GM21381 (cell line): ENCODE results near the gene GPR173.

Experiments used
- ATAC-seq: cut with Tn5 transposase; IDR thresholded peaks from one replicate; pipeline ENCODE4 v1.9.1; 2021; ENCODE audit warnings: mild to moderate bottlenecking, moderate library complexity; ENCODE audit not compliant: unreplicated experiment

Gene GPR173, protein sequence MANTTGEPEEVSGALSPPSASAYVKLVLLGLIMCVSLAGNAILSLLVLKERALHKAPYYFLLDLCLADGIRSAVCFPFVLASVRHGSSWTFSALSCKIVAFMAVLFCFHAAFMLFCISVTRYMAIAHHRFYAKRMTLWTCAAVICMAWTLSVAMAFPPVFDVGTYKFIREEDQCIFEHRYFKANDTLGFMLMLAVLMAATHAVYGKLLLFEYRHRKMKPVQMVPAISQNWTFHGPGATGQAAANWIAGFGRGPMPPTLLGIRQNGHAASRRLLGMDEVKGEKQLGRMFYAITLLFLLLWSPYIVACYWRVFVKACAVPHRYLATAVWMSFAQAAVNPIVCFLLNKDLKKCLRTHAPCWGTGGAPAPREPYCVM

DNA sequence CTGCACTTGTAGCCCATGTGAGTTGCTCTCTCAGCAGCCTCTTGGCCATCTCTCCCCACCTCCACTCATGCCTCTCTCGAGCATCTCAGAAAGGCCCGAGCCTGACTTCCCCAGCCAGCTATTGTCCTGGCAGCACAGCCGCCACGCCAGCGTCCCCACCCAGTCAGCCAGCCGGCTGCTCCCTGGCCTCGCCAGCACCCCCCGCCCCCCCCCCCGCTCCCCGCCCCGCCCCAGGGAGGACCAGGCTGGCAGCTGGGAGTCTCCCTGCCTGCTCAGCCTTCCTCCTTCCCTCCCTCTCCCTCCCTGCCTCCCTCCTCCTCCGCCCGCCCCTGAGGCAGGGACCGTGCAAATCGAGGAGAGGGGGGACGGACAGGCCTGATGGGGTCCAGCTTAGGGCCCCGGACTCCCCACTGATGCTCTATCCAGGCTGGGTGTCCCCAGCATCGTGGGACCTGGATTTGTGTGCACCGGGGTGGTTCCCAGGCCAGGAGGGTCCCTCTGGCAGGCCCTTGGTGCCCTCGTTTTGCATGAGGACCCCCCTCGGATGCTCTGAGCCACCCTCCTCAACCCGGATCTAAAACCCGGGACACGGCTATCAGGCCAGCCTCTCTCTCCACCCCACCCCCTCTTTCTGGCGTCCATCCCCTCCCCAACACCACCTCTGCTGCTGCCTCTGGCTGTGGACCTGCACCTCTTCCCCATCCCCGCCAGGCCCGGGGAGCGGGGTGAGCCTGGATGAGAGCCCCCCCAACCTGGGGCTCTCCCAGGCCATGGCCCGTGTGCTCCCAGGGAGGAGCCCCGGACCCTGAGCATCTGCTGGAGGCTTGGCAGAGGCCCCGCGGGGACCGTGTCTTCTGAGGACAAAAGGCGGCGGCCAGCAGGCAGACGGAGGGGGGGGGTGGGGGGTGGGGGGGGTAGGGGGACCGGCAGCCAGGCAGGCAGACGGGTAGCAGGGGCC, at the start of gene GPR173:
Gene GPR173 (plus strand): TSS at position 621 of the 958 bp plus-strand sequence. CDS start 27,833 bp downstream, outside the sequence.
- no peak for ATAC-seq

DNA sequence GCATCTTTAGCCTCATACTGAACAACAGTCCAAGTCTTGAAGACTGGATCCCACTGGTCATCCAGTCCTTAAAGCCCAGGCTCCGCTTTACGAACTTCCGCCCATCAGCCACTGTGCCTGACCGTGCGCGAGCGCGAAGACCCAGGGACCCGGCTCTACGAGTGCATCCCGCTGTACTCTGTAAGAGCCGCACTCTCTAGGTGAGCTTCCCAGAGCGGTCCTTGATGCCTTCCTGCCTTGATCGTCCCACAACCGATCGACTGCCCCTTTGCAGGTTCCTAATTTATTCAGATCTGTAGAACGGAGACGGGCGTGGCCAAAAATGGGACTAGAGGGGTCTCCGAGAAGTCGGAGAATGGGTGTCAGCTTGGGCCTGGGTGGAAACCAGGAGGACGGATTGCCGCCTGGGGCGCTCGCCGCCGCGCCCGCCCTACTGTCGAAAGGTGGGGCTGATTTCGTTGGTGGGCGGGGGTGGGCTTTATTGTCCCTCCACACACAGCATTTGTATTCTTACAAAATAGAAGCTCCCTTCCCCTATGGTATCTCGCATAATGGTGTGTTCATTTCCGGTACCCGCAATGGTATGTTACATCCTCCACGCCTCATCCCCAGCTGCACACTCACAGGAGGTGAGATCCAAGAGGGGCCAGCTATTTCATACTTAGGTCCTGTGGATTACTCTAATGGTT, 48.0 kb upstream of the GPR173 start:
- ATAC-seq, result no peak

DNA sequence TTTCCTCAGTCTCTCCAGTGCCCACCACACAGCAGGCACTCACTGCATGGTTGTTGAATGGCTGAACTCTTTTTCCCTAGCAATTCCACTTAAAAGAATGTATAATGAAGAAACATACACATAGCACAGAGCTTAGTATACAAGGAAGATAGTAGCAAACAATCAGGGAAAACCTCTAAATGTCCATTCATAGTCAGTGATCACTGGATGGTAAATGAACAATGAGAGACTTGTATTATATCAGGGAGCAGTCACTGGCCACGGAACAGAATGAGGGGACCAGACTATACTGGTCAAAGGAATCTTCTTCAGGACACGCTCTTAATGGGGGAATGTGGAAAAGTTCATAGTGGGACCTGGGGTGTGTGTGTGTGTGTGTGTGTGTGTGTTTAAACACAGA, 46.6 kb upstream of the GPR173 start:
- no peak for ATAC-seq

DNA sequence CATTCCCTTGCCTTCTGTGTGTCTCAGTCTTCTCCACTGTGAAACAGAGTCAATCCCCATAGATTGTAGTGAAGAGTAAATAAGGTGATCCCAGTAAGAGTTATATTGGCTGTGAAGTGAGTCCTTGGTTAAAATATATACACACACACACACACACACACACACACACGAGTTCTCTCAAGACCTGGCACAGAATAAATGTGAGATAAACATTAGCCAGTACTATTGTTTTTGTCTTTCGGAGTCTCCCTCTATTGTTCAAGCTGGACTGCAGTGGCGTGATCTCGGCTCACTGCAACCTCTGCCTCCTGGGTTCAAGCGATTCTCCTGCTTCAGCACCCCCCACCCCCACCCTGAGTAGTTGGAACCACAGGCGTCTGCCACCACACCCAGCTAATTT, 45.5 kb upstream of the GPR173 start:
- no peak for ATAC-seq

DNA sequence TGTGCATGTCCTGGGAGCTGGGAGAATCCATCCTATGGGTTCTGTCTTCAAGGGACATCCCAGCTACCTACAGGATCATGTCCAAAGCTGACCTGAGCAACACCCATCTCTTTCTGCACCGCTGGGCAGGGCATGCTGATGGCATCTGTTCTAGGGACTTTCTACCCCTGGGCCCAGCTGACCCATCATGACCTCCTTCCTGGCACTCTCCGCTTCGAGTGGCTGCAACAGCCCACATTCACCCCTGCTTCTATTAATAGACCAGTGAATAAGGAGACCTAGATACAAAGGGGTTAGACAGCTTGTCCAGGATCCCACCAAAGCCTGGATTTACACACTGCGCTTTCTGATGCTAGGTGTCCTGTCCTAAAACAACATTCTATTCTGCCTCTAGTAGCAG, 44.6 kb upstream of the GPR173 start:
- ATAC-seq, result no peak

DNA sequence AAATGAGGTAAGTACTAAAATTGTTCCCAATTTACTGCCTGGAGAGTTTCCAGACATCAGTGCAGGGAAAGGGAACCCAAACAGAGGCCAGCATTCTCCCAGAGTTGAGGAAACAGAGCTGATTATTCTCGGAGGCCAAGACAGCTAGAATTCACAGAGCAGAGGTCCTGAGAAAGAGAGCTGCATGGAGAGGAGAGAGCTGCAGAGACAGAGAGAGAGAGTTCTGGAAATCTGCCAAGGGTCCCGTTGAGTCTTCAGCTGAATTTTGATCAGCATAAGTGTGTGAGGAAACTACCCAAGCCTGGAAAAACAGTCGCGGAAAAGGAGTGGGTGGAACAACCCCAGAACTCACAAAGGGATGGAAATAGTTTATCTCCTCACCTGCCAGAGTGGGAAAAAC, 43.8 kb upstream of the GPR173 start:
- no peak for ATAC-seq

DNA sequence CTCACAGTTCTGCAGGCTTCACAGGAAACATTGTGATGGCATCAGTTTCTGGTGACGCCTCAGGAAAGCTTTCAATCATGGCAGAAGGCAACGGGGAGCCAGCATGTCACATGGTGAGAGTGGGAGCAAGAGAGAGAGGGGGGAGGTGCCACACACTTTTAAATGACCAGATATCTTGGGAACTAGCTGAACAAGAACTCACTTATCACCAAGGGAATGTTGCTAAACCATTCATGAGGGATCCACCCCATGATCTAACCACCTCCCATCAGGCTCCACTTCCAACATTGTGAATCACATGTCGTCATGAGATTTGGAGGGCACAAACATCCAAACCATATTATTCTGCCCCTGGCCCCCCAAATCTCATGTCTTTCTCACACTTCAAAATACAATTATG, 43.3 kb upstream of the GPR173 start:
- no peak for ATAC-seq

DNA sequence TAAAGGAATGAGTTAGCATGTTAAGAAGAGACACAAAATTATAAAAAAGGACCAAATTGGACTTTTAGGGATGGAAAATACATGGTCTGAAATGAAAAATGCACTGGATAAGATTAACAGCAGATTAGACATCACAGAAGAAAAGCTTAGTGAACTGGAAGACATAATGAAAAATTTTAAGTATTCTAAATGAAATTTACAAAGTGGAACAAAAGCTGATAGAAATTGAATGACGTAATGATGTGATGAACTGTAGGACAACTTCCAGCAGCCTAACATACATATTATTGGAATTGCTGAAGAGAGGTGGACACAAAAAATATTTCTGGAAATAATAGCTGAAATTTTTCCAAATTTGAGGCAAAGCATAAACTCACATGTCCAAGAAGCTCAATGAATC, 39.6 kb upstream of the GPR173 start:
- no peak for ATAC-seq

DNA sequence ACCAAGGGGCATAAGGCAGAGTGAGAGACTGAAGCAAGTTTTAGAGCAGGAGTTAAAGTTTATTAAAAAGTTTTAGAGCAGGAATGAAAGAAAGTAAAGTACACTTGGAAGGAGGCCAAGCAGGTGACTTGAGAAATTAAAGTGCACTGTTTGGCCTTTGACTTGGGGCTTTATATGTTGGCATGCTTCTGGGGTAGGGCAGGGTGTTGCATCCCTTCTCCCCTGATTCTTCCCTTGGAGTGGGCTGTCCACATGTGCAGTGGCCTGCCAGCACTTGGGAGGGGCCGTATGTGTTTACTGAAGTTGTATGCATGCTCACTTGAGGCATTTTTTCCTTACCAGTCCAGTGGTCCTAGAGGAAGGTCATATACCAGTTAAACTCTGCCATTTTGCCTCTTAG, 35.3 kb upstream of the GPR173 start:
- no peak for ATAC-seq

DNA sequence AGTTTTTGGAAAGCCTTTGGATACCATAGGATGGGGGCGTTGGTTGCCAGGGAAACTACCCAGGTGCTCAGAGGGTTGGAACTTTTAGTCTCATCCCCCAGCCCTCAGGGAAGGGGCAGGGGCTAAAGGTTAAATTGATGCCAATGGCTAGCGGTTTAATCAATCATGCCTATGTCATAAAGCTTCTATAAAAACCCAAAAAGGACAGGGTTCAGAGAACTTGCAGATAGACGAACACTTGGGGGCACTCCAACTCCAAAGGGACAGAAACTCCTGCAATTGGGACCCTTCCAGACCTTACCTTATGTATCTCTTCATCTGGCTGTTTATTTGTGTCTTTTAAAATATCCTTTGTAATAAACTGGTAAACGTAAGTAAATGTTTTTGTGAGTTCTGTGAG, 30.0 kb upstream of the GPR173 start:
- ATAC-seq, result no peak

DNA sequence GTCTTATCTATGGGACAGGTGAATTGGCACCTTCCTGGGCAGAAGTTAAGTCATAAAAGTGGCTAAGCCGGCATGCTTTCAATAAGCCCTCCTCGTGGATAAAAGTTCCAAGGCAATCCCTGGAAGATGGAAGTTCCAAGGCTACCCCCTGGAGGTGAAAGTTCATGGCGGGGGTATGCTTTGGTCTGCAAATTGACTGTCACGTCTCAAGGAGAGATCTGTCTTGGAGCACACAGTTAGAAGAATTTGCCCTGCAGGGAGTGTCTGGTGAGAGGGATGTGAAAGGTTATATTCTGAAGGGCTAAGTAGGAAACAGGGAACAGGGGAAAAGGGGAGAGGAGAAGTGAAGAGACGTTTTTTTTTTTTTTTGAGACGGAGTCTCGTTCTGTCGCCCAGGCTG, 26.2 kb upstream of the GPR173 start:
- no peak for ATAC-seq

DNA sequence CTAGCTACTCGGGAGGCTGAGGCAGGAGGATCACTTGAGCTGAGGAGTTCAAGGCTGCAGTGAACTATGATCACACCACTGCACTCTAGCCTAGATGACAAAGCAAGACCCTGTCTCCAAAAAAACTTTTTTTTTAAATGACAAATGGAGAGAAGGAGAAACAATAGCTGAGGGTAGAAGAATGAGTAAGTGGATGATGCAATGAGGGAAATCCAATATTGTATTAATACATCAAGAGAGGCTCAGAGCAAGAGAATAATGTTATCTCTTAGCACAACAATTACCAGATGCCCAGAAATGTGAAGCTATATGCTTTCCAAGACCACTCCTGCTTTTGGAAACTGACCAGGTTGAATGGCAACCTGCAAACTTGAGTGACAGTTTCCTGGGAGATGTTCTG, 19.9 kb upstream of the GPR173 start:
- no peak for ATAC-seq

DNA sequence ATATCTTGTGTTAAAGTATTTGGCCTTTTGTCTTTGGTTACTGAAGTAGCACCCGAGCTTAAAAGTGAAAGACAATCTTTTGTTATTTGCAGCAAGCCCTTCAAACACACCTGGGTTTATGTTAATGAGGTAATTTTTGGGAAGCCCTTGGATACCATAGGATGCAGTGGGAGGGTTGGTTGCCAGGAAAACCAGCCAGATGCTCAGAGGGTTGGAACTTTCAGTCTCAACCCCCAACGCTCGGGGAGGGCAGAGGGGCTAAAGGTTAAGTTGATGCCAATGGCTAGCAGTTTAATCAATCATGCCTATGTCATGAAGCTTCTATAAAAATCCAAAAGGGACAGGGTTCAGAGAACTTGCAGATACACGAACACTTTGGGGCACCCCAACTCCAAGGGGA, 17.2 kb upstream of the GPR173 start:
- no peak for ATAC-seq

DNA sequence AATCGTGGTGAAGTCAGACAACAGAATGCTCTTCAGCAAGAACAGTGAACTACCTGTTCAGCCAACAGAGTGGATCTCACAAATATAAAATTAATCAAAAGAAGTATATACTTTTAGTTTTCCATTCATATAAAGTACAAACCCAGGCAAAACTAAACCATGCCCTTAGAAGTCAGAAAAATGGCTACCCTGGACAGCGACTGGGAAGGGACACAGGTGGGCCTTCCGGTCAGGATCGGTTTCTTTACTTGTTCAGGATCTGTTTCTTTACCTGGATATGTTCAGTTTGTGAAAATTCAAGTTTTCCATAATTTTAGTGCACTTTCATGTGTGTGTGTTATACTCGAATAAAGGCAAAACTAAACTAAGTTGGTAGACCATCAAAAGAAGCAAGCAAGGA, 12.4 kb upstream of the GPR173 start:
- no peak for ATAC-seq

DNA sequence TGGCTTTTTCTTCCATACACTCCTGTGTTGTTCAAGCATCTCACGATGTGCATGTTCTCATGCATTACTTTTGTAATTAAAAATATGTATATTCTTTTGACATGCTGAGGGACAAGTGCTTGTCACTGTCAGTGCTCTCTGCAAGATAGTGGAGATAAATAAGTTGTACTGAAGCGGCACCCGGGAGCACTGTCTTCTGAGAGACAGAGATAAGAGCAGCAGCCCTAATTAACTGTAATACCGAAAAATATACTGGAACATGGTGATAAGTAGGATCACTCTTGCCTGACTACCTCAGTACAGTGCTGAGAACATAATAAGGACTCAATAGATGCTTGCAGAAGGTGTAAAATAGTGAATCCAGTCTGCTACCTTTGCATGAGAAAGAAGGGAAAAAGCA, 9.4 kb upstream of the GPR173 start:
- no peak for ATAC-seq

DNA sequence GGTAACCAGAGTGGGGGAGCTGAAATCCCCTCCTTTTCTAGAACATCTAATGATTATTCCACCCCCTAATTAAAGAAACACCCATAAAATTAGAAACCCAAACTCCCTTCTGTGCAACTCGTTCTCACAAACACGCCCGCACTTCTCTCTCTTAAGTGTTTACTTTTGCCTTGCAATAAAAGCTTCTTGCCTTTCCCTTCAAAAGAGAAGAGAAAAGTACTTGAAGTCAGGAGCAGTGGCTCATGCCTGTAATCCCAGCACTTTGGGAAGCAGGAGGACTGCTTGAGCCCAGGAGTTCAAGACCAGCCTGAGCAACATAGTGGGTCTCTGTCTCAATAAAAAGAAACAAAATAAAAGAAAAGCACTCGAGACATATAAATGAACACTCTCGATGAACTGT, 3.6 kb upstream of the GPR173 start:
- ATAC-seq, result no peak

DNA sequence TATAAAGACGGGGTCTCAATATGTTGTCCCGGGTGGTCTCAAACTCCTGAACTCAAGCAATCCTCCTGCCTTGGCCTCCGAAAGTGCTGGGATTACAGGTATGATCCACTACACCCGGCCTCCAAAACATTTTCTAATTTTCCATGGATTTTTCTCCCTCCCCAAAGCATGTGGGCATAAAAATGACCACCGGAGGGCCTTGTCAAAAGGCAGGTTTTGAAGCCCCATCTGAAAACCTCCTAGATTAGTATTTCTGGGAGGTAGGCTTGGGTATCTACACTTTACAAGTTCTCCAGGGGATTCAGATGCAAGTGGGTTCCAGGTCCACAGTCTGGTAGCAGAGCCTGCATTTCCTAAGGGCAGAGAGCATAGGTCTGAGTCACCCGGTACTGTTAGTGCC, 1.4 kb upstream of the GPR173 start:
- ATAC-seq, result no peak

DNA sequence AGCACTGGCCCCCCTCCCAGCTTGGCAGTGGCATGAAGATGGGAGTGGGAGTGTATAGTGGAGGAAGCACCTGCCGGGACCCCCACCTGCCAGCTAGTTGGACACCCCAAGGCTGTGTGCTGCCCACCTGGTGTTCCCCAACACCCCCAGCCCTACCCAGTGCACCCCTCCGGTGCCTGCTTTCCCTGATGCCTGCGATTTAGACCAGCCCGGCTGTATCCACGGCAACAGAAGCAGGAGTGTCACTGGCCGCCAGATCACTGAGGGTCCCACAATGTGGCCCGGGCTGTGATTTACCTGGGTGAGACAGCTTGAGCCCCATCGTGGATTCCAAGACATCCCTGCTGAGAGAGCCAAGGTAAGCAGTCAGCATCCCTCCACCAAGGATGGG, 533 bp downstream of the GPR173 start:
- ATAC-seq, result no peak

DNA sequence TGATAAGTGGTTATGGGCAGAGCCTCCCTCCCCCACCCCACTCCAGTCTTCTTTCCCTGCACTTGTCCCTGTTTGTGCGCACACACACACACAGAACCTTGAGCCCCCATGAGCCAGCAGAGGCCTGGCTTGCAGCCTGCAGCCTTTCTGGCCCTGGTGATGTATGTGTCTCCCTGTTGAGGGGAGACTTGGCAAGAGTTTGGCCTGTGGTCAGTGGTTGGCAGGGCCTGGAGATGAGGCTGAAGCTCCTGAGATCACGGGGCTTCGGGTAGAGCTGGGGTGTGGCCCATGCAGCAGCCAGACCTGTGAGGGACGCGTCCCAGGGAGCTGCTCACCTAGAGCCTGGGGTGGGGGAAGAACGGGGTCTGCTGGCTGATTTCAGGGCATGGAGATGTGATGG, 2.3 kb downstream of the GPR173 start:
- ATAC-seq, result no peak

DNA sequence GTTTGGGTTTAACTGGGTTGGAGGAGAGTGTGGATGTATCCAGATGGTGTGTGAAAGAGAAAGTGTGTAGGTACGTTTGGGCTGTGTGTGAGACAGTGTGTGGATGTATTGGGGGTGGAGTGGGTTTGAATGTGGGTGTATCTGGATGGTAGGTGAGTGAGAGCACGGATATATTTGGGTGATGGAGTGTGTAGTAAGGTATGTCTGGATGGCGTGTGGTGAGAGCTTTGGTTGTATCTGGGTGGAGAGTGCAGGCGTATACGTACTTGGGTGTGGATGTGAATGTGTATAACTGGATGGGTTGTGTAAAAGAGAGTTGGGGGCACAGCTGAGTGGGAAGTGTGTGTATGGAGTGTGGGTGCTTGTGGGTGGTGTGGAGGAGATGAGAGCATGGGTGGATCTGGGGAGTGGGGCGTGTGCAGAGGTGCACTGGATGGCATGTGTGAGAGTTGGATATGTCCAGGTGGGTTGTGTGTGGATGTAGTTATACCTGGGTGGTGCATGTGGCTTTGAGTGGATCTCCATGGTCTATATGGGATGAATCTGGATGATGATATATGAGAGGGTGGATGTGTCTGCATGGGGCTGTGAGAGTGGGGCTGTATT, 6.8 kb downstream of the GPR173 start:
- no peak for ATAC-seq

DNA sequence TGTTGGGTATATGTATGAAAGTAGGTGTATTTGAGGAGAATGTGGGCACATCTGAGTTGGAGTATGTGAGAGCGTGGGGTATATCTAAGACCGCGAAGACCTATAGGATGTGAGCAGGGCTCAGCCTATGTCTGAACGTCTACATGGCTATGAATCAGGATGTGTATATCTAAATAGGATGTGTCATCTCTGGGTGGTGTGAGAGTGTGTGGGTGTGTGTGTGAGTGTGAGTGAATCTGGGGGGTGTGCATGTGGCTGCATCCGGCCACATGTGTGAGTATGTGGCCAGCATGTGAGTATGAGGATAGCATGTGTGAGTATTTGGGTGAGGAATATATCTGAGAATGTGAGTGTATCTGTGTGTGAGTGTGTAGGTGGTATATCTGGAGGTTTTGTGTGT, 7.7 kb downstream of the GPR173 start:
- ATAC-seq, result no peak
